Upper lobe of left lung (tissue), 6 donors: ENCODE measurements around the gene SLC29A1. TPM values are rescaled to one million over a fixed set of nuclear protein-coding genes. Genes with fewer than 3 reads are reported as not detected.

Experiments
- ATAC-seq, 2 donors: fragments of 200-7000 bp; cut with Tn5 transposase; one replicate each; pipeline ENCODE4 v1.9.1; 2022; ENCODE audit warnings: mild to moderate bottlenecking in 2 of 2, moderate library complexity in 2 of 2; ENCODE audit not compliant: low FRiP score in 2 of 2
- DNase-seq, 2 donors: peaks; one replicate each; pipeline ENCODE4 v3.0.0-alpha.2; 2019 to 2020
- H3K27ac ChIP-seq, 4 donors: fragments of 200-600 bp; sonication (generic); one replicate each; pipeline ENCODE4 v1.5.1; 2016 to 2019
- H3K27me3 ChIP-seq, 4 donors: fragments of 200-600 bp; sonication (generic); one replicate each; pipeline ENCODE4 v1.5.1; 2017 to 2019
- H3K36me3 ChIP-seq, 4 donors: fragments of 200-600 bp; sonication (generic); one replicate each; pipeline ENCODE4 v1.5.1; 2016 to 2019
- H3K4me1 ChIP-seq, 4 donors: fragments of 200-600 bp; sonication (generic); one replicate each; pipeline ENCODE4 v1.5.1; 2018 to 2019
- H3K4me3 ChIP-seq, 4 donors: fragments of 200-600 bp; sonication (generic); one replicate each; pipeline ENCODE4 v1.5.1; 2017 to 2019; ENCODE audit warnings: mild to moderate bottlenecking in 2 of 4, moderate library complexity in 1 of 4
- H3K9me3 ChIP-seq, 4 donors: fragments of 200-600 bp; sonication (generic); one replicate each; pipeline ENCODE4 v1.5.1; 2018 to 2019
- CTCF ChIP-seq, 6 experiments: fragments of 450-650 bp in 4 of 6; fragments of 200-600 bp in 2 of 6; sonication (generic) in 2 of 6; IDR thresholded peaks; one replicate each; pipeline ENCODE4 v1.5.1; 2016 to 2019; ENCODE audit warnings: antibody characterized with exemption in 6 of 6
- EP300 ChIP-seq, 4 donors: sonication (generic); formaldehyde crosslinking; IDR thresholded peaks; one replicate each; pipeline ENCODE4 v1.5.1; 2017; ENCODE audit warnings: antibody characterized with exemption in 4 of 4, control low read depth in 2 of 4
- POLR2A ChIP-seq, 4 donors: fragments of 450-650 bp; IDR thresholded peaks; one replicate each; pipeline ENCODE4 v1.5.1; 2016 to 2017; ENCODE audit warnings: antibody characterized with exemption in 4 of 4, mild to moderate bottlenecking in 2 of 4
- POLR2AphosphoS5 ChIP-seq, 2 donors: sonication (generic); formaldehyde crosslinking; IDR thresholded peaks; one replicate each; pipeline ENCODE4 v1.5.1; 2017; ENCODE audit warnings: antibody characterized with exemption in 2 of 2
- WGBS, 2 donors: methylation state at CpG; one replicate each; pipeline ENCODE4 v1.1.5; 2017 to 2018; 5-methylcytosine and 5-hydroxymethylcytosine counted together
- total RNA-seq, 6 donors: library from RNA; depleted of rRNA in 4 of 6; stranded (reverse); fragments of >200 nt in 4 of 6; gene quantifications; one replicate each; pipeline versions ENCODE4 v1.1.0 to v1.2.1, GENCODE V29; 2016 to 2021
- donor health status: DM: no; HTN: no; CAD: no; lungs with moderate emphysema.
- donor health status: DM: no; HTN: yes; CAD: no; lungs with severe emphysema.

SLC29A1 gene
- total RNA-seq, 6 donors from 2014 or later = 38.3 to 93.2 (median 45.8) TPM

- no peak overlapping the region for H3K27ac ChIP-seq
- H3K4me1 ChIP-seq = peaks cover 12 to 22% (median 17%) of the 10 kb centered on the region in 4 donors
- H3K27me3 ChIP-seq = peaks cover 0 to 30% (median 17%) of the 10 kb centered on the region in 4 donors
- DNase-seq (no peak), ATAC-seq (no peak)
- H3K9me3 ChIP-seq = no peaks in the 10 kb centered on the region
- H3K4me3 ChIP-seq = no peak overlapping the region
- no peaks in the 10 kb centered on the region for H3K36me3 ChIP-seq
- WGBS, 2 donors = 81 to 85% methylated on average over 1 of the region's 1 CpG
- TF ChIP-seq POLR2AphosphoS5 (IDR thresholded peaks at IDR 0.05) = no peak
These were observed 46.0 kb downstream of the SLC29A1 start for GRCh38 chr6:44269178-44269920.

- 34 to 42% methylated on average over 8 to 9 of the region's 29 CpGs for WGBS, 2 donors
- TF ChIP-seq EP300 (IDR thresholded peaks at IDR 0.05) (no peak), CTCF (IDR thresholded peaks at IDR 0.05) (no peak), POLR2AphosphoS5 (IDR thresholded peaks at IDR 0.05) (no peak), POLR2A (IDR thresholded peaks at IDR 0.05) (no peak)
- H3K27ac ChIP-seq = no peak within 1 kb of the TSS
- no peak for ATAC-seq
- H3K27me3 ChIP-seq = peaks cover 0 to 30% (median 17%) of the 10 kb centered on the region in 4 donors
- peaks cover 5 to 15% (median 12%) of the 10 kb centered on the region in 4 donors for H3K4me1 ChIP-seq
- peak within 1 kb of the TSS in 3 of 4 donors; percentile 35 to 47 (median 44) for H3K4me3 ChIP-seq
- peak in 1 of 2 donors; percentile 83 for DNase-seq
- H3K9me3 ChIP-seq = no peaks in the 10 kb centered on the region
- H3K36me3 ChIP-seq = no peaks in the 10 kb centered on the region
These were observed 46.6 kb downstream of the SLC29A1 start, which contains the start of gene TMEM151B for GRCh38 chr6:44269921-44270525. Gene TMEM151B, plus strand, starts transcription at chr6:44270450. Its CDS starts 293 bp downstream, at chr6:44270743.

GRCh38 chr6:44270526-44271405, 47.4 kb downstream of the SLC29A1 start:
- no peak overlapping the region for H3K27ac ChIP-seq
- DNase-seq (peak in 1 of 2 donors; percentile 83), ATAC-seq (no peak)
- H3K27me3 ChIP-seq = peaks cover 0 to 36% (median 21%) of the 10 kb centered on the region in 4 donors
- no peaks in the 10 kb centered on the region for H3K9me3 ChIP-seq
- no peaks in the 10 kb centered on the region for H3K36me3 ChIP-seq
- 2 to 9% methylated on average over 9 to 16 of the region's 90 CpGs for whole genome bisulfite sequencing, 2 donors
- TF ChIP-seq EP300 (IDR thresholded peaks at IDR 0.05) (no peak), CTCF (IDR thresholded peaks at IDR 0.05) (no peak), POLR2AphosphoS5 (IDR thresholded peaks at IDR 0.05) (no peak), POLR2A (IDR thresholded peaks at IDR 0.05) (no peak)
- peaks cover 8 to 17% (median 15%) of the 10 kb centered on the region in 4 donors for H3K4me1 ChIP-seq
- H3K4me3 ChIP-seq = peak overlapping the region in 3 of 4 donors; percentile 35 to 47 (median 44)

GRCh38 chr6:44271406-44271723, 48.0 kb downstream of the SLC29A1 start:
- ATAC-seq (no peak), DNase-seq (no peak)
- Histone ChIP-seq H3K36me3 (no peaks in the 10 kb centered on the region), H3K27me3 (peaks cover 0 to 42% (median 23%) of the 10 kb centered on the region in 4 donors), H3K4me1 (peaks cover 13 to 23% (median 20%) of the 10 kb centered on the region in 4 donors), H3K4me3 (no peak overlapping the region), H3K9me3 (no peaks in the 10 kb centered on the region), H3K27ac (no peak overlapping the region)
- 79 to 84% methylated on average over 5 to 6 of the region's 6 CpGs for WGBS, 2 donors
- TF ChIP-seq EP300 (IDR thresholded peaks at IDR 0.05) = no peak
- TF ChIP-seq POLR2A (IDR thresholded peaks at IDR 0.05) = no peak
- no peak for TF ChIP-seq POLR2AphosphoS5 (IDR thresholded peaks at IDR 0.05)

- Histone ChIP-seq H3K36me3 (no peaks in the 10 kb centered on the region), H3K4me1 (peaks cover 15 to 25% (median 21%) of the 10 kb centered on the region in 4 donors), H3K27ac (no peak overlapping the region), H3K27me3 (peaks cover 0 to 48% (median 25%) of the 10 kb centered on the region in 4 donors), H3K9me3 (no peaks in the 10 kb centered on the region), H3K4me3 (no peak overlapping the region)
- TF ChIP-seq POLR2A (IDR thresholded peaks at IDR 0.05) (no peak), EP300 (IDR thresholded peaks at IDR 0.05) (no peak), POLR2AphosphoS5 (IDR thresholded peaks at IDR 0.05) (no peak), CTCF (IDR thresholded peaks at IDR 0.05) (no peak)
- ATAC-seq (no peak), DNase-seq (no peak)
- 54 to 77% methylated on average over 3 of the region's 3 CpGs for WGBS, 2 donors
These were observed 48.5 kb downstream of the SLC29A1 start for GRCh38 chr6:44271914-44272313.
